HepG2 (cell line): ENCODE data around the gene PRR14. TPM values are rescaled to one million over a fixed set of nuclear protein-coding genes. Genes with fewer than 3 reads are reported as not detected.

ENCODE experiments used
- ATF4 ChIP-seq, 2 experiments: fragments of 450-650 bp in 1 of 2; sonication (generic) in 1 of 2; formaldehyde crosslinking; IDR thresholded peaks; 2 replicates each; pipeline versions ENCODE4 v1.5.0 to v1.8.0; 2020 to 2022; ENCODE audit warnings: mild to moderate bottlenecking in 1 of 2, missing genetic modification reagents in 1 of 2
- FOSL2 ChIP-seq: sonication (generic); formaldehyde crosslinking; IDR thresholded peaks from 2 replicates; pipeline ENCODE4 v1.4.0; 2020; ENCODE audit warnings: missing genetic modification reagents
- IRF2 ChIP-seq: IDR thresholded peaks from 2 replicates; pipeline ENCODE4 v1.6.1; 2018; ENCODE audit warnings: missing genetic modification reagents, missing compliant biosample characterization
- JUND ChIP-seq: sonication (generic); formaldehyde crosslinking; IDR thresholded peaks from 2 replicates; pipeline ENCODE4 v1.8.0; 2022; ENCODE audit warnings: mild to moderate bottlenecking, missing genetic modification reagents
- KDM5A ChIP-seq: fragments of 200-600 bp; sonication (generic); IDR thresholded peaks from 2 replicates; pipeline ENCODE4 v1.7.0; 2018; ENCODE audit warnings: antibody characterized with exemption, mild to moderate bottlenecking, low read length, borderline replicate concordance
- KLF11 ChIP-seq: IDR thresholded peaks from 2 replicates; pipeline ENCODE4 v1.6.1; 2016; ENCODE audit warnings: missing compliant biosample characterization
- MTERF4 ChIP-seq: sonication (generic); formaldehyde crosslinking; IDR thresholded peaks from 2 replicates; pipeline ENCODE4 v1.8.0; 2023; ENCODE audit warnings: mild to moderate bottlenecking, missing genetic modification reagents
- NCOA2 ChIP-seq: sonication (generic); formaldehyde crosslinking; IDR thresholded peaks from 2 replicates; pipeline ENCODE4 v1.8.0; 2022; ENCODE audit warnings: inconsistent platforms
- PATZ1 ChIP-seq: sonication (generic); formaldehyde crosslinking; IDR thresholded peaks from 2 replicates; pipeline ENCODE4 v1.4.0; 2020; ENCODE audit warnings: missing genetic modification reagents
- ZBTB4 ChIP-seq: sonication (generic); formaldehyde crosslinking; IDR thresholded peaks from 2 replicates; pipeline ENCODE4 v1.4.0; 2020; ENCODE audit warnings: missing genetic modification reagents, mild to moderate bottlenecking, borderline replicate concordance
- ZNF337 ChIP-seq: sonication (generic); formaldehyde crosslinking; IDR thresholded peaks from 2 replicates; pipeline ENCODE4 v1.5.1; 2020; ENCODE audit warnings: missing genetic modification reagents, low read depth, mild to moderate bottlenecking, borderline replicate concordance
- ZNF646 ChIP-seq: sonication (generic); formaldehyde crosslinking; IDR thresholded peaks from 2 replicates; pipeline ENCODE4 v1.9.0; 2021; ENCODE audit warnings: mild to moderate bottlenecking, missing genetic modification reagents
- ZNF782 ChIP-seq: sonication (generic); formaldehyde crosslinking; IDR thresholded peaks from 2 replicates; pipeline ENCODE4 v1.4.0; 2020; ENCODE audit warnings: missing genetic modification reagents, mild to moderate bottlenecking, borderline replicate concordance
- polyA plus RNA-seq, 8 experiments: library from polyadenylated mRNA; depleted of rRNA in 3 of 8; stranded (reverse) in 7 of 8; unstranded in 1 of 8; fragments of >200 nt; fragmentation: Illumina TruSeq in 4 of 8; extraction: Trizol in 4 of 8; gene quantifications; 2 replicates each; pipeline versions ENCODE4 v1.2.1 to v1.2.3, GENCODE V29; 2011 to 2016; ENCODE audit warnings: low read depth in 4 of 8, missing spikeins in 1 of 8, mixed read lengths in 1 of 8; ENCODE audit not compliant: insufficient read depth in 1 of 8
- total RNA-seq, 5 experiments: library from RNA; depleted of rRNA; stranded (reverse); fragments of >200 nt; fragmentation: Illumina TruSeq; extraction: Trizol; gene quantifications; 2 replicates each; pipeline ENCODE4 v1.2.3, GENCODE V29; 2016; ENCODE audit warnings: low read depth in 1 of 5

PRR14 gene
- total and polyA plus RNA-seq, 2 of the 13 experiments (the other 11 are each of a cell fraction or from before 2014, with no cell fraction given) = 8.4 to 11.0 TPM

- TF ChIP-seq MTERF4 (CRISPR knock-in tag) = no peak; the same call in 1 of the 2 replicates
- TF ChIP-seq NCOA2 (CRISPR knock-in tag) = peak; percentile 70
- TF ChIP-seq ZNF646 (CRISPR knock-in tag) = no peak
- TF ChIP-seq PATZ1 (CRISPR knock-in tag) = 0 out of 2 replicates have a peak, but pooled peaks have one; percentile 27
- TF ChIP-seq IRF2 (CRISPR knock-in tag) = peak; percentile 94
- TF ChIP-seq ZBTB4 (CRISPR knock-in tag) = 0 out of 2 replicates have a peak, but pooled peaks have one; percentile 81
- TF ChIP-seq ZNF782 (CRISPR knock-in tag) = peak; percentile 37; the same call in 1 of the 2 replicates
- peak; percentile 85; the same call in 1 of the 2 replicates for TF ChIP-seq KDM5A
- no peak for TF ChIP-seq JUND (CRISPR knock-in tag)
- peak; percentile 97; the same call in 1 of the 2 replicates for TF ChIP-seq ZNF337 (CRISPR knock-in tag)
- peak; percentile 49 for TF ChIP-seq KLF11 (CRISPR knock-in tag)
- TF ChIP-seq FOSL2 (CRISPR knock-in tag) = peak; percentile 60
- TF ChIP-seq ATF4 (CRISPR knock-in tag; IDR thresholded peaks at IDR 0.05) = peak in 1 of 2 experiments; percentile 69; a peak in 2 of 4 replicates
These were observed 40.6 kb upstream of the PRR14 start, which contains the start of gene ZNF689 (continued) for GRCh38 chr16:30609926-30610839.
